Measurements from ENCODE around the gene ZNF830.
"Not testable (repeated sequence)": the region's sequence is repeated elsewhere in the genome, so short reads cannot be mapped to it uniquely, and the experiment has no call there.

ZNF830 gene

DNA sequence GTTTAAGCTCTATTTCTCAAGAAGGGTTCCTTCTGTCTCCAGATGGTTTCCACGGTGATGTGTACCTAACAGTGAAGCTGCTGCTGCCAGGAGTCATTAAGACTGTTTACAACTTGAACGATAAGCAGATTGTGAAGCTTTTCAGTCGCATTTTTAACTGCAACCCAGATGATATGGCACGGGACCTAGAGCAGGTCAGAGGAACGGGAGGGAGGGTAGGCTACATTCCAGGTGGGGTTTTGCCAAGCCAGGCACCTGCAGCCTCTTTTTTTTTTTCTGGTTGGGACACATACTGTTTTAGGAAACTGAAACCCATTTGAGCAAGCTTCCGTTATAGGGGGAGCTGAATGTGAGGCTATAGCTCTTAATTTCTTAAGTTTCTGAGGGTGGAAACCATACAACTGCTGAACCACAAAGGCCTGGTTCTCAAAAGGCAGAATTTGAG is 29.6 kb downstream of the ZNF830 start:
- no peaks in the 10 kb centered on the region for H3K4me1 ChIP-seq (ENCODE audit: control insufficient read depth, insufficient read depth, low read length, poor library complexity, severe bottlenecking)
- H3K27ac ChIP-seq (ENCODE audit: insufficient read depth, low read length, poor library complexity, severe bottlenecking): no peak overlapping the region
- DNase-seq: no peak
- H3K27me3 ChIP-seq (replicated peaks; ENCODE audit: control insufficient read depth, insufficient read depth, low read length, poor library complexity, severe bottlenecking): no peaks in the 10 kb centered on the region
- peaks cover 60% of the 10 kb centered on the region for H3K36me3 ChIP-seq (ENCODE audit: control insufficient read depth, insufficient read depth, low read length)
- H3K4me3 ChIP-seq (ENCODE audit: insufficient read depth, low read depth, low read length, poor library complexity, severe bottlenecking): no peak overlapping the region
- H3K9me3 ChIP-seq (ENCODE audit: control insufficient read depth, low read length): no peaks in the 10 kb centered on the region

DNA sequence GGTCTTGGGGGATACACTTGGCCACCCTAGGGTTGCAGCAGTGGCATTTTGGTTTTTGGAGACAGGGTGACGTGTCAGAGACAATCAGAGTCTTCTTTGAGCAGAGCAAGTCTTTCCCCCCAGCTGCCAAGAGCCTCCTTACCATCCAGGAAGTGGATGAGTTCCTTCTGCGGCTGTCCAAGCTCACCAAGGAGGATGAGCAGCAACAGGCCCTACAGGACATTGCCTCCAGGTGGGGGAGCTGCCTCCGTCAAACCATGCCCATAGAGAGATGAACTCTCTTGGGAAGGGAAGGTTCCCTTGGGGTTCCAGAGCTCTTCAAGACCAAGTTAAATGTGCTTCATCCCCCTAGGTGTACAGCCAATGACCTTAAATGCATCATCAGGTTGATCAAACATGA is 30.3 kb downstream of the ZNF830 start:
- peaks cover 59% of the 10 kb centered on the region for H3K36me3 ChIP-seq (ENCODE audit: control insufficient read depth, insufficient read depth, low read length)

DNA sequence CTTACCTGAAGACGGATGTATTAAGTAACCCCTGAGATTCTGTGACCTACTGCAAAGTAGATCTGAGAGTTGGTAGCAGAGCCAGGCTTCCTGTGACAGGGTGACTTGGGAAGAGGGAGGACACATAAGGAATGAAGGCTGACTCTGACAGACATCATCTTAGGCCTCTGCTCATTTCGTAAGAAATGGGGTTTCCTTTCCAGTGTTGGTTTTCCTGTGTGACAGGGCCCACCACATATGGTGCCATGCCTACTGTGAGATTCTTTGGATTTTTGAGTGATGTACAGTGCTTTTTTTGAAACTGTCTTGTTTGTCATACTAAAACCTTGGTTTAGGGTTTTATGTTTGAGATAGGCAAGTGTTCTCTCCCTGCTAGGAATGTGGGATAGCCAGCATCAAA is 31.7 kb downstream of the ZNF830 start:
- H3K36me3 ChIP-seq (ENCODE audit: control insufficient read depth, insufficient read depth, low read length): peaks cover 51% of the 10 kb centered on the region

More for the DNA sequence above, 30.3 kb downstream of the ZNF830 start:
- no peaks in the 10 kb centered on the region for H3K9me3 ChIP-seq (ENCODE audit: control insufficient read depth, low read length)
- DNase-seq: no peak
- no peaks in the 10 kb centered on the region for H3K4me1 ChIP-seq (ENCODE audit: control insufficient read depth, insufficient read depth, low read length, poor library complexity, severe bottlenecking)
- H3K4me3 ChIP-seq (ENCODE audit: insufficient read depth, low read depth, low read length, poor library complexity, severe bottlenecking): no peak overlapping the region
- no peaks in the 10 kb centered on the region for H3K27me3 ChIP-seq (replicated peaks; ENCODE audit: control insufficient read depth, insufficient read depth, low read length, poor library complexity, severe bottlenecking)
- no peak overlapping the region for H3K27ac ChIP-seq (ENCODE audit: insufficient read depth, low read length, poor library complexity, severe bottlenecking)

DNA sequence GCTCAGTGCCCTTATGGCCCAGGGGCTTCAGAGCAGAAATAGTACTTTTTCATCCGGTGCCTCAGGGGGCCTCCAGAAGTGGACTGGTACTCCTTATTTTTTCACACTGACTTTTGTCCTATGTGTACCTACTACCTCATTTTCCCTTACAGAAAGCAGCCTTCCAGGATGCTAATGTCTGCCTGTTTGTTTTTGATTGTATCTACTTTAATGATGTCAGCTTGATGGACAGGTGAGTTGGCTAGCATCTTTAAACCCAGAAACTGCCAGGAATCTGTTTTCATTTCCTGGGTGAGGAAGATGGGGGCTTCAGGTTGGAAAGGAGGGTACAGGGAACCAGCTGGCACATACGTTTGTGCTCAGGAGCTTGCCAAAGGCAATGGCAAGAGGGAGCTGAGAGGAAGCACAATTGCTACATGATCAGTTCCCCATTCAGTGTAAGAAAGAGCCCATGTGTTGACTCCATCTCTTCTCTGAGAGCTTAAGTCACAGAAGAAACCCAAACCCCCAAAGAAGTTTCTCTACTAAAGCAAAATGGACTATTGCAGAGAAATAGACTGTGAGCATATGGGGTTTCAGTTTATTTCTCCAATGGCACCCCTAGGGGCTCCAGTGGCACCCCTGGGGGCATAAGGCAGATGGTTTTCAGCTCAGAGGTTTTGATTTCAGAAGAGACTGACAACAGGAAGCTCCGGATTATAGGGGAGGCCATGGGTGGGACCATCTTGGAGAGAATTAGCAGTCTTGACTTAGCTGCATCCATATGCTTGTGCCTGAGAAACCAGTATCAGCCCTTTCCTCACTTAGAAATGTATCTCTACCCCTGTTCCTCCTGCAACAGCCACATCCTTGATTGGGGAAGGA is 35.3 kb downstream of the ZNF830 start:
- H3K4me3 ChIP-seq (ENCODE audit: insufficient read depth, low read depth, low read length, poor library complexity, severe bottlenecking): no peak overlapping the region
- H3K4me1 ChIP-seq (ENCODE audit: control insufficient read depth, insufficient read depth, low read length, poor library complexity, severe bottlenecking): no peaks in the 10 kb centered on the region
- no peak for DNase-seq
- no peak overlapping the region for H3K27ac ChIP-seq (ENCODE audit: insufficient read depth, low read length, poor library complexity, severe bottlenecking)
- H3K27me3 ChIP-seq (replicated peaks; ENCODE audit: control insufficient read depth, insufficient read depth, low read length, poor library complexity, severe bottlenecking): no peaks in the 10 kb centered on the region
- H3K9me3 ChIP-seq (ENCODE audit: control insufficient read depth, low read length): no peaks in the 10 kb centered on the region
- H3K36me3 ChIP-seq (ENCODE audit: control insufficient read depth, insufficient read depth, low read length): peaks cover 32% of the 10 kb centered on the region

More for the DNA sequence above, 31.7 kb downstream of the ZNF830 start:
- H3K4me1 ChIP-seq (ENCODE audit: control insufficient read depth, insufficient read depth, low read length, poor library complexity, severe bottlenecking): no peaks in the 10 kb centered on the region
- H3K9me3 ChIP-seq (ENCODE audit: control insufficient read depth, low read length): no peaks in the 10 kb centered on the region
- no peak for DNase-seq
- H3K27me3 ChIP-seq (replicated peaks; ENCODE audit: control insufficient read depth, insufficient read depth, low read length, poor library complexity, severe bottlenecking): no peaks in the 10 kb centered on the region
- H3K4me3 ChIP-seq (ENCODE audit: insufficient read depth, low read depth, low read length, poor library complexity, severe bottlenecking): no peak overlapping the region
- no peak overlapping the region for H3K27ac ChIP-seq (ENCODE audit: insufficient read depth, low read length, poor library complexity, severe bottlenecking)

DNA sequence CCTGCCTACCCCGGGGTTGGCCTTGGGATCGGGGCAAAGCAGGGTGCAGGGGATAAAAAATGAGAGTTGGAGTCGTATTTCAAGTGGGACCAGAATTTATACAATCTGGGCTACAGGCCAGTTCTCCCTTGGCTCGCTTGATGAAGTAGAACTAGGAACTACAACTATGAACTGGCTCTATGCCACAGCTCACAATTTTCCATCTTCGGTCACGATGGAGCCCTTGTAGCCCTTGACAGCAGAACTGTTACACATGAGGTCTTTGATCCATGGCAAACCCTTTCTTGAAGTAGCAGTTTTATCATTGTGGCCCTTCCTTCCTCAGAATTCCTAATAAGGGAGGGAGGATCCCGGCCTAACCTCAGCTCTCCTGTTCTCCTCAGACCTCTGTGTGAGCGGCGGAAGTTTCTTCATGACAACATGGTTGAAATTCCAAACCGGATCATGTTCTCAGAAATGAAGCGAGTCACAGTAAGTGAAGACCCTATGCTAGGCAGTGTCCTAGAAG is 36.1 kb downstream of the ZNF830 start:
- no peak for DNase-seq
- no peak overlapping the region for H3K4me3 ChIP-seq (ENCODE audit: insufficient read depth, low read depth, low read length, poor library complexity, severe bottlenecking)
- no peaks in the 10 kb centered on the region for H3K27me3 ChIP-seq (replicated peaks; ENCODE audit: control insufficient read depth, insufficient read depth, low read length, poor library complexity, severe bottlenecking)
- no peaks in the 10 kb centered on the region for H3K4me1 ChIP-seq (ENCODE audit: control insufficient read depth, insufficient read depth, low read length, poor library complexity, severe bottlenecking)
- H3K36me3 ChIP-seq (ENCODE audit: control insufficient read depth, insufficient read depth, low read length): peaks cover 30% of the 10 kb centered on the region
- no peaks in the 10 kb centered on the region for H3K9me3 ChIP-seq (ENCODE audit: control insufficient read depth, low read length)
- no peak overlapping the region for H3K27ac ChIP-seq (ENCODE audit: insufficient read depth, low read length, poor library complexity, severe bottlenecking)

DNA sequence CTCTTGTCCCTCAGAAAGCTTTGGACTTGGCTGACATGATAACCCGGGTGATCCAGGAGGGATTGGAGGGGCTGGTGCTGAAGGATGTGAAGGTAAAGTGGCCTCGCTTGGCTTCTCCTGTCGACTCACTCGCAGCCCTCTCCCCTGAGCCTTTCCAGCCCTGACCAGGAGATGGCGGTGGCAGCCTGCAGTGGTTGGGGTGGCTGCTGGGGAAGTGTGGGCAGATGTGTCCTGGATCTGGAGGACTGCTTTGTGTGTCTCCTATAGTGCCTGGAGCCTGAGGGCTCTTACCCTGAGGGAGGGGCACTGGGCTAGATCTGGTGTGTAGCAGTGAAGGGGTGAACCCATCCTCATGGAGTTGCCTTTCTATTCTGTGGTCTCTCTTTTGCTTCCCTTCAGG is 36.9 kb downstream of the ZNF830 start:
- no peaks in the 10 kb centered on the region for H3K4me1 ChIP-seq (ENCODE audit: control insufficient read depth, insufficient read depth, low read length, poor library complexity, severe bottlenecking)
- no peaks in the 10 kb centered on the region for H3K9me3 ChIP-seq (ENCODE audit: control insufficient read depth, low read length)
- H3K27me3 ChIP-seq (replicated peaks; ENCODE audit: control insufficient read depth, insufficient read depth, low read length, poor library complexity, severe bottlenecking): no peaks in the 10 kb centered on the region
- peaks cover 22% of the 10 kb centered on the region for H3K36me3 ChIP-seq (ENCODE audit: control insufficient read depth, insufficient read depth, low read length)
- no peak overlapping the region for H3K4me3 ChIP-seq (ENCODE audit: insufficient read depth, low read depth, low read length, poor library complexity, severe bottlenecking)
- DNase-seq: peak; percentile 64 to 69 (median 66)
- H3K27ac ChIP-seq (ENCODE audit: insufficient read depth, low read length, poor library complexity, severe bottlenecking): no peak overlapping the region

DNA sequence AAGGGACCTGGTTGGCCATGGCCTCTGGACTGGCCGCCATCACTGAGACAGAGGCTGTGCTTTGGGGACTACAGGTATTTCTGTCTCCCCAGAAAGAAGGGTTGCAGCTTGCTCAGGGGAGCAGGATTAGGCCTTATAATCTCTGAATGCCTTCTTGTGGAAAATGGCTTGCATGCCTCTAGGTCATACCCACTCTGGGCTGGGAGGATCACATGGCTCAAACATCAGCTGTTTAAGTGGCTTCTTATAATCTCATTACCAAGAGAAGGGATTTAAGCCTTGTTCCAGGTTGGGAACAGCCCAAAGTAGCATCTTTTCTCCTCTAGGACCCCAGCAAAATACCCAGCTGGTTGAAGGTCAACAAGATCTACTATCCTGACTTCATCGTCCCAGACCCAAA is 38.1 kb downstream of the ZNF830 start:
- H3K9me3 ChIP-seq (ENCODE audit: control insufficient read depth, low read length): no peaks in the 10 kb centered on the region
- no peaks in the 10 kb centered on the region for H3K27me3 ChIP-seq (replicated peaks; ENCODE audit: control insufficient read depth, insufficient read depth, low read length, poor library complexity, severe bottlenecking)
- no peak for DNase-seq
- no peak overlapping the region for H3K27ac ChIP-seq (ENCODE audit: insufficient read depth, low read length, poor library complexity, severe bottlenecking)
- H3K36me3 ChIP-seq (ENCODE audit: control insufficient read depth, insufficient read depth, low read length): peaks cover 9% of the 10 kb centered on the region
- no peaks in the 10 kb centered on the region for H3K4me1 ChIP-seq (ENCODE audit: control insufficient read depth, insufficient read depth, low read length, poor library complexity, severe bottlenecking)
- no peak overlapping the region for H3K4me3 ChIP-seq (ENCODE audit: insufficient read depth, low read depth, low read length, poor library complexity, severe bottlenecking)

DNA sequence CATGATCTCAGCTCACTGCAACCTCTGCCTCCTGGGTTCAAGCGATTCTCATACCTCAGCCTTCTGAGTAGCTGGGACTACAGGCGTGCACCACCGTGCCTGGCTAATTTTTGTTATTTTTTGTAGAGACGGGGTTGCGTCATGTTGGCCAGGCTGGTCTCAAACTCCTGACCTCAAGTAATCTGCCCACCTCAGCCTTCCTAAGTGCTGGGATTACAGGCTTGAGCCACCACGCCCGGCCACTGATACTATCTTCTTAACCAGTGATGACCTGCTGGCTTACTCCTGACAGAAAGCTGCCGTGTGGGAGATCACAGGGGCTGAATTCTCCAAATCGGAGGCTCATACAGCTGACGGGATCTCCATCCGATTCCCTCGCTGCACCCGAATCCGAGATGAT is 39.6 kb downstream of the ZNF830 start:
- not testable (repeated sequence) for H3K27ac ChIP-seq (ENCODE audit: insufficient read depth, low read length, poor library complexity, severe bottlenecking); H3K9me3 ChIP-seq (ENCODE audit: control insufficient read depth, low read length); DNase-seq; H3K4me1 ChIP-seq (ENCODE audit: control insufficient read depth, insufficient read depth, low read length, poor library complexity, severe bottlenecking); H3K4me3 ChIP-seq (ENCODE audit: insufficient read depth, low read depth, low read length, poor library complexity, severe bottlenecking); H3K27me3 ChIP-seq (replicated peaks; ENCODE audit: control insufficient read depth, insufficient read depth, low read length, poor library complexity, severe bottlenecking); H3K36me3 ChIP-seq (ENCODE audit: control insufficient read depth, insufficient read depth, low read length)

DNA sequence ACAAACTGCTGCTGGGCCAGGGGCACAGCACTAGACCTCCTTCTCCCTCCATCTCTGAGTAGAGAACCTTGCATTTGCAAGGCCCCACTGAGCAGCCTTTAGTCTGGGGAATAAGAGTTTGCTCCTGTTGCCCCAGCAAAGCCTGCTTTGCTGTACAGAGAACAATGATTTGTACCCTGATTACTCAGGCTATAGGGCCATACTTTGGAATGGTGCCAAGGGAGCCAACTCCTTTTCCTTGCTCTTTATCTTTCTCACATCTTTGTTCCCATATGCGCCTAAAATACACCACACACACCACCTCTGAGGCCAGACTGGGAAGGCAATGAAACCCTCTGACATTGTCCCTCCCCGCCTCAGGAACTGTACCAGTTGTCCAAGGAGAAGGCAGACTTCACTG is 40.2 kb downstream of the ZNF830 start:
- Histone ChIP-seq H3K36me3 (ENCODE audit: control insufficient read depth, insufficient read depth, low read length) (peaks cover 7% of the 10 kb centered on the region), H3K9me3 (ENCODE audit: control insufficient read depth, low read length) (no peaks in the 10 kb centered on the region), H3K27me3 (replicated peaks; ENCODE audit: control insufficient read depth, insufficient read depth, low read length, poor library complexity, severe bottlenecking) (no peaks in the 10 kb centered on the region), H3K4me1 (ENCODE audit: control insufficient read depth, insufficient read depth, low read length, poor library complexity, severe bottlenecking) (no peaks in the 10 kb centered on the region), H3K27ac (ENCODE audit: insufficient read depth, low read length, poor library complexity, severe bottlenecking) (no peak overlapping the region), H3K4me3 (ENCODE audit: insufficient read depth, low read depth, low read length, poor library complexity, severe bottlenecking) (no peak overlapping the region)
- no peak for DNase-seq

DNA sequence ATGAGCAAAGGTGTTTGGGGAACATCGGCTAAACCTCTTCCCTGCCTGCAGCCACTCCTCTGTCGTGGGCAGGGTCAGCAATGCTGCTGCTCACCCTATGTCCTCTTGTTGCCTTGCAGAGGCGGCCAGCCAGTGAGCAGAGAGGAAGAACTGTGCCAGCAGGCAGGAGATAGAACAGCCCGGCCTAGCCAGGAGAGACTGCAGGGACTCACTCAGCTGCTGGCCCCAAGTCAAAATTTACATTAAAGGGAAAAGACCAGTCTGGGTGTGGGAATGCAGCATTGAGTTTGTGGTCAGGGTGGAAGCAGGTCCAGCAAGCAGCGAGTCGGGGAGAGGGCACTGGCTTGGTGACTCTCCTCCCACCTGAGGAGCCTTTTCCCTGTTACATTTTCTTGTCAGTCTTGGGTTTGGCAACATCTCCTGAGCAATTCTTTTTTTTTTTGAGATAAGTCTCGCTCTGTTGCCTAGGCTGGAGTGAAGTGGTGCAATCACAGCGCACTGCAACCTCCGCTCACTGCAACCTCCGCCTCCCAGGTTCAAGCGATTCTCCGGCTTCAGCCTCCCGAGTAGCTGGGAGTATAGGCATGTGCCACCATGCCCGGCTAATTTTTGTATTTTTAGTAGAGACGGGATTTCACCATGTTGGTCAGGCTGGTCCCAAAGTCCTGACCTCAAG is 41.7 kb downstream of the ZNF830 start:
- Histone ChIP-seq H3K4me1 (ENCODE audit: control insufficient read depth, insufficient read depth, low read length, poor library complexity, severe bottlenecking) (no peaks in the 10 kb centered on the region), H3K9me3 (ENCODE audit: control insufficient read depth, low read length) (no peaks in the 10 kb centered on the region), H3K27me3 (replicated peaks; ENCODE audit: control insufficient read depth, insufficient read depth, low read length, poor library complexity, severe bottlenecking) (no peaks in the 10 kb centered on the region), H3K4me3 (ENCODE audit: insufficient read depth, low read depth, low read length, poor library complexity, severe bottlenecking) (no peak overlapping the region), H3K36me3 (ENCODE audit: control insufficient read depth, insufficient read depth, low read length) (peaks cover 13% of the 10 kb centered on the region), H3K27ac (ENCODE audit: insufficient read depth, low read length, poor library complexity, severe bottlenecking) (no peak overlapping the region)
- no peak for DNase-seq
